H9 (cell line): ENCODE data around the gene AGK. TPM values are rescaled to one million over a fixed set of nuclear protein-coding genes. Genes with fewer than 3 reads are reported as not detected.

Experiments used
- DNase-seq: peaks from one replicate; pipeline ENCODE4 v3.0.0-alpha.2; 2017
- H2AFZ ChIP-seq: one replicate; pipeline ENCODE4 v1.6.1; 2013; ENCODE audit warnings: mild to moderate bottlenecking, low read length, control low read depth, moderate library complexity
- H2AK5ac ChIP-seq: 2 replicates; pipeline ENCODE4 v1.6.1; 2013; ENCODE audit warnings: low read length, control low read depth, mixed read lengths; ENCODE audit not compliant: insufficient read length
- H2BK120ac ChIP-seq: one replicate; pipeline ENCODE4 v1.6.1; 2013; ENCODE audit warnings: low read depth, mild to moderate bottlenecking, low read length, control low read depth, inconsistent platforms; ENCODE audit not compliant: poor library complexity, severe bottlenecking
- H2BK12ac ChIP-seq: 2 replicates; pipeline ENCODE4 v1.6.1; 2013; ENCODE audit warnings: low read length, control low read depth, mixed read lengths, low read depth; ENCODE audit not compliant: insufficient read length
- H2BK15ac ChIP-seq: 2 replicates; pipeline ENCODE4 v1.6.1; 2013; ENCODE audit warnings: low read depth, low read length, control low read depth
- H2BK20ac ChIP-seq: one replicate; pipeline ENCODE4 v1.6.1; 2013; ENCODE audit warnings: low read depth, mild to moderate bottlenecking, low read length, control low read depth, inconsistent platforms; ENCODE audit not compliant: poor library complexity, severe bottlenecking
- H2BK5ac ChIP-seq: 2 replicates; pipeline ENCODE4 v1.6.1; 2013; ENCODE audit warnings: low read length, control low read depth, mixed read lengths; ENCODE audit not compliant: insufficient read length
- H3K14ac ChIP-seq: 2 replicates; pipeline ENCODE4 v1.6.1; 2013; ENCODE audit warnings: low read length, control low read depth; ENCODE audit not compliant: insufficient read depth
- H3K18ac ChIP-seq: 2 replicates; pipeline ENCODE4 v1.6.1; 2013; ENCODE audit warnings: low read depth, mild to moderate bottlenecking, mixed read lengths, low read length, control low read depth; ENCODE audit not compliant: insufficient read length
- H3K23ac ChIP-seq: 2 replicates; pipeline ENCODE4 v1.6.1; 2013; ENCODE audit warnings: low read length, control low read depth, mixed read lengths, low read depth; ENCODE audit not compliant: insufficient read length
- H3K23me2 ChIP-seq: 2 replicates; pipeline ENCODE4 v1.6.1; 2013; ENCODE audit warnings: low read depth, mild to moderate bottlenecking, mixed read lengths, low read length, control low read depth; ENCODE audit not compliant: insufficient read length, poor library complexity, severe bottlenecking
- H3K27ac ChIP-seq: 2 replicates; pipeline ENCODE4 v1.5.1; 2013; ENCODE audit warnings: low read length, control low read depth, mixed read lengths, low read depth; ENCODE audit not compliant: insufficient read length
- H3K27me3 ChIP-seq: 2 replicates; pipeline ENCODE4 v1.6.1; 2013; ENCODE audit warnings: low read length, control low read depth, inconsistent platforms; ENCODE audit not compliant: insufficient read depth
- H3K4ac ChIP-seq: 2 replicates; pipeline ENCODE4 v1.6.1; 2013; ENCODE audit warnings: low read depth, mild to moderate bottlenecking, control low read depth, inconsistent platforms, low read length, moderate library complexity
- H3K4me1 ChIP-seq: 2 replicates; pipeline ENCODE4 v1.6.1; 2013; ENCODE audit warnings: low read length, control low read depth, inconsistent platforms; ENCODE audit not compliant: insufficient read depth
- H3K4me2 ChIP-seq: 2 replicates; pipeline ENCODE4 v1.6.1; 2013; ENCODE audit warnings: low read length, control low read depth, mixed read lengths; ENCODE audit not compliant: insufficient read length, insufficient read depth
- H3K56ac ChIP-seq: 2 replicates; pipeline ENCODE4 v1.6.1; 2013; ENCODE audit warnings: low read depth, mild to moderate bottlenecking, mixed read lengths, low read length, control low read depth; ENCODE audit not compliant: insufficient read length
- H3K79me1 ChIP-seq: 2 replicates; pipeline ENCODE4 v1.6.1; 2013; ENCODE audit warnings: low read depth, mild to moderate bottlenecking, moderate library complexity, low read length, control low read depth, inconsistent platforms; ENCODE audit not compliant: insufficient read depth, poor library complexity, severe bottlenecking
- H3K79me2 ChIP-seq: 2 replicates; pipeline ENCODE4 v1.6.1; 2013; ENCODE audit warnings: low read length, control low read depth, inconsistent platforms; ENCODE audit not compliant: insufficient read depth
- H3K9ac ChIP-seq: 2 replicates; pipeline ENCODE4 v1.6.1; 2013; ENCODE audit warnings: low read length, control low read depth, mixed read lengths; ENCODE audit not compliant: insufficient read length; ENCODE audit errors: extremely low read depth
- H3K9me3 ChIP-seq: one replicate; pipeline ENCODE4 v1.6.1; 2013; ENCODE audit warnings: low read depth, low read length, inconsistent platforms; ENCODE audit not compliant: control insufficient read depth
- H3T11ph ChIP-seq: one replicate; pipeline ENCODE4 v1.6.1; 2013; ENCODE audit warnings: mild to moderate bottlenecking, low read length, control low read depth, inconsistent platforms
- H4K20me1 ChIP-seq: one replicate; pipeline ENCODE4 v1.6.1; 2013; ENCODE audit not compliant: control insufficient read depth, insufficient read length, insufficient read depth
- H4K5ac ChIP-seq: 2 replicates; pipeline ENCODE4 v1.6.1; 2013; ENCODE audit warnings: low read depth, mild to moderate bottlenecking, mixed read lengths, low read length, control low read depth; ENCODE audit not compliant: insufficient read length
- H4K8ac ChIP-seq: replicated peaks from 2 replicates; pipeline ENCODE4 v1.6.1; 2013; ENCODE audit warnings: low read length, control low read depth, mixed read lengths, low read depth; ENCODE audit not compliant: insufficient read length
- H4K91ac ChIP-seq: 2 replicates; pipeline ENCODE4 v1.6.1; 2013; ENCODE audit warnings: low read depth, mild to moderate bottlenecking, moderate library complexity, mixed read lengths, low read length, control low read depth; ENCODE audit not compliant: insufficient read length
- H3K27ac Mint-ChIP-seq, 3 experiments: 2 replicates in 2 of 3; 3 replicates in 1 of 3; pipeline ENCODE4 v1.8.0; 2020 to 2021; ENCODE audit warnings: mixed read lengths in 3 of 3, mild to moderate bottlenecking in 1 of 3, moderate library complexity in 1 of 3
- H3K27me3 Mint-ChIP-seq: 2 replicates; pipeline ENCODE4 v1.8.0; 2021; ENCODE audit warnings: low read depth, mild to moderate bottlenecking, moderate library complexity, mixed read lengths
- H3K36me3 Mint-ChIP-seq, 3 experiments: 2 replicates in 2 of 3; 3 replicates in 1 of 3; pipeline ENCODE4 v1.8.0; 2020 to 2021; ENCODE audit warnings: low read depth in 3 of 3, mixed read lengths in 3 of 3; ENCODE audit not compliant: insufficient read depth in 1 of 3
- H3K4me1 Mint-ChIP-seq, 2 experiments: 2 replicates each; pipeline ENCODE4 v1.8.0; 2020; ENCODE audit warnings: mixed read lengths in 2 of 2
- H3K4me3 Mint-ChIP-seq, 2 experiments: 2 replicates in 1 of 2; 3 replicates in 1 of 2; pipeline ENCODE4 v1.8.0; 2020 to 2021; ENCODE audit warnings: mild to moderate bottlenecking in 2 of 2, mixed read lengths in 2 of 2, moderate library complexity in 1 of 2
- H3K9me3 Mint-ChIP-seq, 2 experiments: 2 replicates in 1 of 2; 3 replicates in 1 of 2; pipeline ENCODE4 v1.8.0; 2020; ENCODE audit warnings: mild to moderate bottlenecking in 2 of 2, mixed read lengths in 2 of 2, moderate library complexity in 1 of 2
- WGBS: extraction: QIAGEN DNeasy Blood & Tissue Kit; methylation state at CpG from one replicate; pipeline ENCODE4 v1.1.7; 2013; ENCODE audit warnings: missing lambda C conversion rate, low lambda C conversion rate, mixed read lengths; ENCODE audit not compliant: insufficient read length; ENCODE audit errors: extremely low coverage; 5-methylcytosine and 5-hydroxymethylcytosine counted together
- total RNA-seq: library from RNA; stranded (reverse); gene quantifications from 2 replicates; pipeline ENCODE4 v1.2.1, GENCODE V29; 2021
- TF ChIP-seq, protein P1 (sequence below): fragments of 200-600 bp; sonication (generic); conservative IDR thresholded peaks from 3 replicates; pipeline ENCODE4 v1.8.0; 2021; ENCODE audit warnings: antibody characterized with exemption, mild to moderate bottlenecking

The AGK gene
- total RNA-seq, 1 experiment from 2014 or later = 35.1 TPM

DNA sequence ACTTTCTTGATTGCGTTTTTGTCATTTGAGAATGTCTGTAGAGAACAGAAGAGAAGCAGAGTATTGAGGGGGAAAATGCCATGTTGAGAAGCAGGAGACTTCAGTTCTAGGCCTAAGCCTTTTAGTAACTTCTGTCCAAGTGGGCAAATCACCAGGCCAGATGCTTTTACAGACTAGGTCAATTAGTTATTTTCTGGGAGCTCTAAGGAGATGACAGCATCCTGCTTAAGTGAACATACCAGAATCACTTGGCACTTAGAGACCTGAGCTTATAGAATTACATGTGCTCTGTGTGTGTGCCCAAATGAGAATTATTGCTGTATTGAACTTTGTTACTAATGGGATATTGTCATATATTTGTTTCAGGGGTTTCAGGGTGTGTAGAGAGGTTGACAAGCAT is 24.0 kb downstream of the AGK start:
- Histone ChIP-seq H3K18ac (no peak overlapping the region), H2BK5ac (no peak overlapping the region), H3K4me1 (peaks cover 2% of the 10 kb centered on the region; the same call in 1 of the 2 replicates), H4K8ac (no peak overlapping the region), H4K91ac (no peak overlapping the region), H3T11ph (no peak overlapping the region), H3K27ac (no peak overlapping the region), H2BK15ac (no peak overlapping the region), H3K9me3 (no peaks in the 10 kb centered on the region), H3K4ac (no peak overlapping the region), H3K56ac (no peak overlapping the region), H2AK5ac (no peak overlapping the region), H3K23ac (no peak overlapping the region), H3K23me2 (no peaks in the 10 kb centered on the region), H4K20me1 (no peaks in the 10 kb centered on the region), H3K79me2 (no peaks in the 10 kb centered on the region), H3K14ac (no peak overlapping the region), H2BK20ac (no peak overlapping the region), H4K5ac (no peak overlapping the region), H3K27me3 (no peaks in the 10 kb centered on the region), H2BK12ac (no peak overlapping the region), H2AFZ (no peak overlapping the region), H3K4me2 (no peak overlapping the region), H3K9ac (no peak overlapping the region), H2BK120ac (no peak overlapping the region), H3K79me1 (no peaks in the 10 kb centered on the region)
- no CpG with 5 or more reads among the region's 1 CpG for WGBS
- no peaks in the 10 kb centered on the region for H3K27me3 Mint-ChIP-seq
- H3K36me3 Mint-ChIP-seq = peaks cover 29 to 35% (median 31%) of the 10 kb centered on the region in 3 experiments
- TF ChIP-seq, protein P1, sequence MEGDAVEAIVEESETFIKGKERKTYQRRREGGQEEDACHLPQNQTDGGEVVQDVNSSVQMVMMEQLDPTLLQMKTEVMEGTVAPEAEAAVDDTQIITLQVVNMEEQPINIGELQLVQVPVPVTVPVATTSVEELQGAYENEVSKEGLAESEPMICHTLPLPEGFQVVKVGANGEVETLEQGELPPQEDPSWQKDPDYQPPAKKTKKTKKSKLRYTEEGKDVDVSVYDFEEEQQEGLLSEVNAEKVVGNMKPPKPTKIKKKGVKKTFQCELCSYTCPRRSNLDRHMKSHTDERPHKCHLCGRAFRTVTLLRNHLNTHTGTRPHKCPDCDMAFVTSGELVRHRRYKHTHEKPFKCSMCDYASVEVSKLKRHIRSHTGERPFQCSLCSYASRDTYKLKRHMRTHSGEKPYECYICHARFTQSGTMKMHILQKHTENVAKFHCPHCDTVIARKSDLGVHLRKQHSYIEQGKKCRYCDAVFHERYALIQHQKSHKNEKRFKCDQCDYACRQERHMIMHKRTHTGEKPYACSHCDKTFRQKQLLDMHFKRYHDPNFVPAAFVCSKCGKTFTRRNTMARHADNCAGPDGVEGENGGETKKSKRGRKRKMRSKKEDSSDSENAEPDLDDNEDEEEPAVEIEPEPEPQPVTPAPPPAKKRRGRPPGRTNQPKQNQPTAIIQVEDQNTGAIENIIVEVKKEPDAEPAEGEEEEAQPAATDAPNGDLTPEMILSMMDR = no peak
- H3K4me3 Mint-ChIP-seq = no peak overlapping the region
- no peak overlapping the region; a peak in 1 of 7 replicates for H3K27ac Mint-ChIP-seq
- peaks cover 13 to 20% of the 10 kb centered on the region in 2 experiments for H3K4me1 Mint-ChIP-seq
- peaks cover 17 to 28% of the 10 kb centered on the region in 2 experiments for H3K9me3 Mint-ChIP-seq
- no peak for DNase-seq
